ENCODE results near the gene RRBP1. TPM values are rescaled to one million over a fixed set of nuclear protein-coding genes. Genes with fewer than 3 reads are reported as not detected.

The RRBP1 gene
- total and polyA plus RNA-seq, 2 donors (not counting 3 experiments of a cell fraction or from before 2014, with no cell fraction given), result 50.3 to 236 TPM

GRCh38 chr20:17658648-17658993 lies 23.4 kb downstream of the RRBP1 start:
- ChIA-PET POLR2A (no interaction called here), CTCF (interaction anchor here (1.2 to 2.0 kb wide), 2 partner anchors 10 to 282 kb away, joined by 3 to 4 read pairs; no protein-coding TSS in a partner anchor)
- Histone ChIP-seq H3K9me1 (replicated peaks; ENCODE audit: control insufficient read depth, extremely low read depth, insufficient read depth, low read length) (no peaks in the 10 kb centered on the region), H3K36me3 (ENCODE audit: control insufficient read depth in 2 of 2, extremely low read depth in 1 of 2, insufficient read depth in 2 of 2, low read length in 2 of 2) (peaks cover 20 to 25% of the 10 kb centered on the region in 2 experiments), H3K27ac (ENCODE audit: insufficient read depth, low read depth, low read length) (no peak overlapping the region), H3K4me3 (replicated peaks in 1 of 3; ENCODE audit: insufficient read depth in 1 of 3, low read depth in 1 of 3, low read length in 3 of 3) (no peak overlapping the region), H4K20me1 (replicated peaks; ENCODE audit: control insufficient read depth, extremely low read depth, insufficient read depth, low read length) (no peaks in the 10 kb centered on the region), H3K9ac (replicated peaks; ENCODE audit: extremely low read depth, insufficient read depth, low read length) (no peak overlapping the region), H3K27me3 (ENCODE audit: control insufficient read depth in 2 of 2, insufficient read depth in 2 of 2, low read length in 2 of 2) (no peaks in the 10 kb centered on the region), H3K79me2 (ENCODE audit: control insufficient read depth, insufficient read depth, low read length) (peaks cover 59% of the 10 kb centered on the region), H3K4me2 (ENCODE audit: insufficient read depth, low read length) (no peak overlapping the region), H3K9me3 (replicated peaks; ENCODE audit: control insufficient read depth, insufficient read depth, low read length) (no peaks in the 10 kb centered on the region), H3K4me1 (ENCODE audit: control insufficient read depth, extremely low read depth, insufficient read depth, low read length) (peaks cover 5% of the 10 kb centered on the region), H2AFZ (ENCODE audit: low read depth, low read length) (no peak overlapping the region)
- no TSS peak for BruUV-seq (replicated peaks)
- dilution Hi-C loops (cut with MboI; ENCODE audit: extremely low pct_ligation_motif_present, low sequenced_read_pairs), result no loop called here
- intact Hi-C loops (cut with micrococcal nuclease), result no loop called here
- FAIRE-seq, result no peak
- no peak for DNase-seq (ENCODE audit: low read depth, low spot score)
- TF ChIP-seq MYC (IDR thresholded peaks at IDR 0.05; ENCODE audit: low read depth, low read length) (no peak), CTCF (IDR thresholded peaks at IDR 0.05; ENCODE audit: extremely low read depth in 1 of 2, insufficient read depth in 1 of 2, low read depth in 1 of 2, low read length in 2 of 2) (no peak), POLR2A (IDR thresholded peaks at IDR 0.05; ENCODE audit: low read depth, low read length) (no peak), EZH2 (IDR thresholded peaks at IDR 0.05; ENCODE audit: borderline replicate concordance, low read depth, low read length, severe bottlenecking) (no peak), JUN (IDR thresholded peaks at IDR 0.05; ENCODE audit: borderline replicate concordance, insufficient read depth, insufficient read length, low read depth) (no peak)
- TF ChIP-seq, protein P1, sequence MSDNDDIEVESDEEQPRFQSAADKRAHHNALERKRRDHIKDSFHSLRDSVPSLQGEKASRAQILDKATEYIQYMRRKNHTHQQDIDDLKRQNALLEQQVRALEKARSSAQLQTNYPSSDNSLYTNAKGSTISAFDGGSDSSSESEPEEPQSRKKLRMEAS (IDR thresholded peaks at IDR 0.05; ENCODE audit: insufficient read depth, insufficient read length), result no peak
